ENCODE data around the gene MOSPD3.

DNA sequence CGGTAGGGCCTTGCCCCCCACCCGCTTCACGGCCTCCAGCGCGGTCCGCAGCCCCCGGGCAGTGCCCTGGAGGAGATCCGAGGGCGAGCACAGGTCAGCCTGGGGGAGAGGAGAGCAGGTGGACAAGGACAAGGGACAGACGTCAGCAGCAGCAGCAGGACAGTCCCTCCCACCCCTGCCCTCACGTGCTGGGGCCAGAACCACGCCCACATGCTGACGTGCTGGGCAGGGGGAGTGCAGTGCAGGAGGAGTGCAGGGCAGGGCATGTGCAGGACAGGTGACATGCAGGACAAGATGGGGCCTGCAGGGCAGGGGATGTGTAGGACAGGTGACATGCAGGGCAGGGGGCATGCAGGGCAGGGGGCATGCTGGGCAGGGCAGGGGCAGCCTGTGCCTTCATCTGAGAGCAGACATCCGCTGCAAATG is 37.1 kb upstream of the MOSPD3 start:
- no peak for TF ChIP-seq POLR2AphosphoS5 (IDR thresholded peaks at IDR 0.05)
- TF ChIP-seq CTCF (IDR thresholded peaks at IDR 0.05), result no peak

Measured in stomach (tissue), 4 donors.